ENCODE data around the gene RAD21L1.

Gene RAD21L1

DNA sequence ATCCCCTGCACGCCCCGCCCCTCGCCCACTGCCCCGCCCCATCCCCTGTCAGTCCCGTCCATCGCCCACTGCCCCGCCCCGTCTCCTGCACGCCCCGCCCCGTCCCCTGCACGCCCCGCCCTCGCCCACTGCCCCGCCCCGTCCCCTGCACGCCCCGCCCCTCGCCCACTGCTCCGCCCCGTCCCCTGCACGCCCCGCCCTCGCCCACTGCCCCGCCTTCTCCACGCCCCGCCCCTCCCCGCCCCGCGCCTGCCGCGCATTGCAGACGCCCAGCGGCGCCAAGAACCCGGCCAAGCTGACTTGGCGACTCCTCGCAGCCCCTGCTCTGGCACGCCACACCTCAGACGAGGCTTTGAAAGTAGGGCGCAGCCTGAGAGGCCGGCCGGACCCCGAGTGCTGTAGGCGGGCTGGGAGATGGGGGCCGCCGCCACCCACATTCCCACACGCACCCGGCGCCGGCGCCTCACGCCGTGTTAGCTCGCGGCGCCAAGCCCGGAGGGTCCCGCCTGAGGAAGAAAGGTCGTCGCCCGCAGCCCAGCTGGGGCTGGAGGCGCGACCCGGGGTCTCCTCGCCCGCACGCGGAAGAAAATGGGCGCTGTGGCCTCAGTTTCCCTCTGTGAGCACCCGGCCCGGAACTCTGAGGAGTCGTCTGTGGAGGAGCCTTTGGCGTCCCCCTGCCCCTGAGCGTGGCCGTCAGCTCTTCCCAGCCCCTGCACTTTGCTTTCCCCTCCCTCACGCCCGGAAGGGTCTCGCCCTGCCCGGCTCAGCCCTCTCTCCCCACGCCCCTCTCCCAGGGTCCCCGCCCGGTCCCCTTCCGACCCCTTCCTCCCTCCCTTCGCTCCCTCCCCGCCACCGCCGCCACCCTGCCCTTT lies at the start of gene RAD21L1:
TSS of gene RAD21L1 (plus strand) at position 262 of the 872 bp plus-strand sequence. CDS start 2,410 bp downstream, outside the sequence.
- Histone ChIP-seq H3K27ac (no peak within 1 kb of the TSS), H3K9ac (peak within 1 kb of the TSS; percentile 71), H3K36me3 (no peaks in the 10 kb centered on the region), H3K4me3 (peak within 1 kb of the TSS; percentile 77), H3K4me1 (peaks cover 10% of the 10 kb centered on the region), H3K27me3 (peaks cover 20% of the 10 kb centered on the region), H3K9me3 (no peaks in the 10 kb centered on the region), H4K20me1 (no peaks in the 10 kb centered on the region), H3K4me2 (peak within 1 kb of the TSS; percentile 100)
- no peak for TF ChIP-seq Cebpa-rat (IDR thresholded peaks at IDR 0.05)

DNA sequence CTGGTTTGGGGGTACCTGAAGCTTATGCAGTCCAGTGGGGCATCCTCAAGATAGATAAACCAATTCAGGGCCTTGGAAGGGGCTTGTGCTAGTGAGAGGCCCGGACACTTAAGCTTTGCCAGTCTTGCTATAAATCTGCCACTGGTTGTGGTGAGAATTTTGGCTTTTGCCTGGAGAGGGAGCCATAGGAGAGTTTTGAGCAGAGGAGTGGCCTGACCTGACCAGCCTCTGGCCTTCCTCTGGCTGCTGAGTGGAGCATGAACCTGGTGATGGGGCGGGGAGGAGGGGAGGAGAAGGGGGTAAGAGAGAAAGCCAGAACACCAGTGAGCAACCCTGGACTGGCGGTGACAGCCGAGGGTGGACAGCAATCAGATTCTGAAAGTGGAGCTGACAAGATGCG lies 48.2 kb upstream of the RAD21L1 start:
- H3K27ac ChIP-seq, result no peak overlapping the region
- no peaks in the 10 kb centered on the region for H3K9me3 ChIP-seq
- H3K4me2 ChIP-seq, result no peak overlapping the region
- no peak overlapping the region for H3K9ac ChIP-seq
- 0 out of 2 replicates have a peak, but pooled peaks cover under 1% of the 10 kb centered on the region for H3K27me3 ChIP-seq
- H3K4me1 ChIP-seq, result no peaks in the 10 kb centered on the region
- no peak for TF ChIP-seq Cebpa-rat (IDR thresholded peaks at IDR 0.05)
- H3K36me3 ChIP-seq, result peaks cover 37% of the 10 kb centered on the region
- peaks cover 24% of the 10 kb centered on the region for H4K20me1 ChIP-seq
- no peak overlapping the region for H3K4me3 ChIP-seq

DNA sequence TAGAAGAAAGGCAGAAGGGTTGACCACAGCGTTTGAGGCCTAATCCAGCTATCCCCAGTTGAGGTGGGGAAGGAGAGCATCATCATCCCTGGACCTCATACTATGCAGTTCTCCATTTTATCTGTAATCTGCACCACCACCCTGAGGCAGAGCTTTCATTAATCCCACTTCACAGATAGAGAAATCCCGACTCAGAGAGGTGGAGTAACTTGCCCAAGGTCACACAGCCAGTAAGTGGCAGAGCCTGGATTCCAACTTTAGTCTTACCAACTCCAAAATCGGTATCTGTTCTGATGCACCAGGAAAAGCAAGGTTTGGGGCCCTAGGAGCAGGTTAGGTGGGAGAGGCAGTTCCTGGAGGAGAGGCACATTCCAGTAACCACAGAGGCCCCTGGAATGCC lies 47.7 kb upstream of the RAD21L1 start:
- H3K27me3 ChIP-seq, result peaks cover 5% of the 10 kb centered on the region
- TF ChIP-seq Cebpa-rat (IDR thresholded peaks at IDR 0.05), result no peak
- H3K36me3 ChIP-seq, result peaks cover 33% of the 10 kb centered on the region; the same call in 1 of the 2 replicates
- peaks cover 20% of the 10 kb centered on the region; the same call in 1 of the 2 replicates for H4K20me1 ChIP-seq
- H3K4me2 ChIP-seq, result no peak overlapping the region
- H3K27ac ChIP-seq, result no peak overlapping the region
- no peaks in the 10 kb centered on the region for H3K4me1 ChIP-seq
- H3K4me3 ChIP-seq, result no peak overlapping the region
- no peaks in the 10 kb centered on the region for H3K9me3 ChIP-seq
- no peak overlapping the region for H3K9ac ChIP-seq

DNA sequence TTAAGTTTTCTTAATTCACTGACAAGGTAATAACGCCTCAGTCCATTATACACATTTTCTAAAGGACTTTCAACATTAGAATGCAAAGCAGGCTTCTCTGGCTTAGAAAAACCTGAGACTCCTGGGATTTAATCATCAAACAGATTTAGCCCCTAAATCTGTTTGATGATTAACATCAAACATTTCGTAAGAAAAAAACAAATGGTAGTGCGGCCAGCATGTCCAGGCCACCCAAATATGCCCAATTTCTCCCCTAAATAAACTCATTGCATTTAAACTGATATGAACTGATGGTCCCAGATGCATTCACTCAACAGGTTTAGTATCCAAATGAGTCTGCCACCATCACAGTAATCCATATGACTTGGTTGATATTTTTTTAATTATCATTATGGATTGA lies 47.2 kb upstream of the RAD21L1 start:
- Histone ChIP-seq H3K27me3 (peaks cover 10% of the 10 kb centered on the region), H3K4me1 (no peaks in the 10 kb centered on the region), H3K27ac (no peak overlapping the region), H3K9me3 (no peaks in the 10 kb centered on the region), H3K4me3 (no peak overlapping the region), H3K36me3 (peaks cover 28% of the 10 kb centered on the region; the same call in 1 of the 2 replicates), H4K20me1 (peaks cover 17% of the 10 kb centered on the region; the same call in 1 of the 2 replicates), H3K9ac (no peak overlapping the region), H3K4me2 (no peak overlapping the region)
- TF ChIP-seq Cebpa-rat (IDR thresholded peaks at IDR 0.05), result no peak

DNA sequence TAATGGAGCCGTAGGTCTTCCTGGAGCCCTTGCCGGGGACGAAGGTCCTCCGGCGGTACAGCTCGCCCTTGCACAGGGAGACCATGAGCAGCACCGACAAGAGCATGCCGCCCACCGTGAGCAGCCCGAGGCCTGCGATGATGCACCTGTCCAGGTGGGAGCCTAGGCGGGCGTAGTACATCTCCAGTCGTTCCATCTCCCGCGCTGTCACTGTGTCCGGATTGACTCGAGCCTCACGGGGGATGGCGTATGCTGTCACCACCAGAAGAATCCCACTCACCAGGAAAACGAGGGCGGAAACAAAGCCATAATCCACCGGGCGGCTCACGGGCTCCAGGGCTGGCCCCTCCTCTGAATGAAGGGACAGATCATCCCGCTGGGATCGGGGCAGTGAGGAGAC lies 44.9 kb upstream of the RAD21L1 start:
- H3K27me3 ChIP-seq, result peaks cover 32% of the 10 kb centered on the region
- H4K20me1 ChIP-seq, result peaks cover 24% of the 10 kb centered on the region; the same call in 1 of the 2 replicates
- no peak overlapping the region for H3K4me3 ChIP-seq
- H3K27ac ChIP-seq, result no peak overlapping the region
- peaks cover 8% of the 10 kb centered on the region; the same call in 1 of the 2 replicates for H3K36me3 ChIP-seq
- no peak for TF ChIP-seq Cebpa-rat (IDR thresholded peaks at IDR 0.05)
- H3K4me2 ChIP-seq, result no peak overlapping the region
- no peaks in the 10 kb centered on the region for H3K4me1 ChIP-seq
- H3K9ac ChIP-seq, result no peak overlapping the region
- no peaks in the 10 kb centered on the region for H3K9me3 ChIP-seq

DNA sequence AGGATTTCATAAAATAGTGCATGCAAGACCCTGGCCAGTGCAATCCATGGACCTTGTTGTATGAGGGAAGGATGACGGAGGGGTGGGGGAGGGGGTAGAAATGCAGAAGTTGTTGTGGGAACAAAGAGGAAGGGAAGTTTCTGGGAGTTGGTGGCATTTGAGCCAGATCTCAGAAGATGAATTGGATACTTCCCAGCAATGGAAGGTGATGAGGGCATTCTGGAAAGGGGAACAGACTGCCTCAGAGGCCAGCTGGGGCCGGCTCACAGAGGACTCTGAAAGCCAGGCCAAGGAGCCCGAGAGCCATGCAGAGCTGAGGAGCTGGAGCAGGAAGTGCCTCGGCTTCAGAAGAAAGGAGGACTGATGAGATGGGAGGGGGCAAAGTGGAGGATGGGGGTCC lies 43.7 kb upstream of the RAD21L1 start:
- H3K4me1 ChIP-seq, result no peaks in the 10 kb centered on the region
- H3K4me2 ChIP-seq, result no peak overlapping the region
- H3K27me3 ChIP-seq, result peaks cover 41% of the 10 kb centered on the region
- H3K36me3 ChIP-seq, result no peaks in the 10 kb centered on the region; the same call in 1 of the 2 replicates
- H3K27ac ChIP-seq, result no peak overlapping the region
- H3K9ac ChIP-seq, result no peak overlapping the region
- no peaks in the 10 kb centered on the region for H3K9me3 ChIP-seq
- no peak overlapping the region for H3K4me3 ChIP-seq
- no peak for TF ChIP-seq Cebpa-rat (IDR thresholded peaks at IDR 0.05)
- peaks cover 24% of the 10 kb centered on the region; the same call in 1 of the 2 replicates for H4K20me1 ChIP-seq

DNA sequence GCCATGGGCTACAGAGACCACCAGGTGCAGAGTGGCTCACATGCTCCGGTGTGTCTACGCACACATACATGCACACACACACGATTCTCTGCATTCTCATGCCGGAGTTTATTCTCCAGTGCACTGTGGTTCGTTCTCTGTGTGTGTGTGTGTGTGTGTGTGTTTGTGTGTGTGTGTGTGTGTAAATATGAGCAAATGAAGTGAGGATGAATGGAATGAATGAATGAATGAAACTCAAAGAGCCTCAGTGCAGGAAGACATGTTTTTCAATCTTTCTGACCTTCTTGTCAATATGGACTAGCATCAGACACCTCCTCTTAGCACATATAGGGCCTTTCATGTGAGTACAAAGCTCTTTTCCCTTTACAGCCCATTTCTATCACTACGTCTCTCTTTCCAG lies 42.7 kb upstream of the RAD21L1 start:
- Histone ChIP-seq H3K27ac (no peak overlapping the region), H3K36me3 (no peaks in the 10 kb centered on the region; the same call in 1 of the 2 replicates), H3K4me2 (no peak overlapping the region), H4K20me1 (peaks cover 24% of the 10 kb centered on the region; the same call in 1 of the 2 replicates), H3K9me3 (no peaks in the 10 kb centered on the region), H3K4me1 (no peaks in the 10 kb centered on the region), H3K9ac (no peak overlapping the region), H3K27me3 (peaks cover 41% of the 10 kb centered on the region), H3K4me3 (no peak overlapping the region)
- no peak for TF ChIP-seq Cebpa-rat (IDR thresholded peaks at IDR 0.05)

DNA sequence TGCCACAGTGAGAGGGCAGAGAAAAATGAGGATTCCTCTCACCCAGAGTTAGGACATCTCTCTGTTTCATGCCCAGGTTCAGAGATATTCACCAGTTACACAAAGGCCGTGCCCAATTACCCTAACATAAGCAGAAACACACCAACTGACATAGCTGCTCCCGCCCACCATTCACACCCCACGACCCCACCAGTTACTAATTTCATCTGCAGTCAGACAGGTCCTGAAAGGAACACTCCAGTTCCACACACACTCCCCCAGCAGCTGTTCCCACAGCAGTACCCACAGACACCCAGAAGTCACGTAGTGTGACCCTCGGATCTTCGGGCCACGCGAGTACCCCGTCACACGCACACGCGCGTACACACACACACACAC lies 41.6 kb upstream of the RAD21L1 start:
- Histone ChIP-seq H3K27ac (no peak overlapping the region), H3K9me3 (no peaks in the 10 kb centered on the region), H3K27me3 (peaks cover 41% of the 10 kb centered on the region), H3K36me3 (no peaks in the 10 kb centered on the region; the same call in 1 of the 2 replicates), H3K4me1 (no peaks in the 10 kb centered on the region), H3K9ac (no peak overlapping the region), H4K20me1 (peaks cover 24% of the 10 kb centered on the region; the same call in 1 of the 2 replicates), H3K4me2 (no peak overlapping the region), H3K4me3 (no peak overlapping the region)
- no peak for TF ChIP-seq Cebpa-rat (IDR thresholded peaks at IDR 0.05)

DNA sequence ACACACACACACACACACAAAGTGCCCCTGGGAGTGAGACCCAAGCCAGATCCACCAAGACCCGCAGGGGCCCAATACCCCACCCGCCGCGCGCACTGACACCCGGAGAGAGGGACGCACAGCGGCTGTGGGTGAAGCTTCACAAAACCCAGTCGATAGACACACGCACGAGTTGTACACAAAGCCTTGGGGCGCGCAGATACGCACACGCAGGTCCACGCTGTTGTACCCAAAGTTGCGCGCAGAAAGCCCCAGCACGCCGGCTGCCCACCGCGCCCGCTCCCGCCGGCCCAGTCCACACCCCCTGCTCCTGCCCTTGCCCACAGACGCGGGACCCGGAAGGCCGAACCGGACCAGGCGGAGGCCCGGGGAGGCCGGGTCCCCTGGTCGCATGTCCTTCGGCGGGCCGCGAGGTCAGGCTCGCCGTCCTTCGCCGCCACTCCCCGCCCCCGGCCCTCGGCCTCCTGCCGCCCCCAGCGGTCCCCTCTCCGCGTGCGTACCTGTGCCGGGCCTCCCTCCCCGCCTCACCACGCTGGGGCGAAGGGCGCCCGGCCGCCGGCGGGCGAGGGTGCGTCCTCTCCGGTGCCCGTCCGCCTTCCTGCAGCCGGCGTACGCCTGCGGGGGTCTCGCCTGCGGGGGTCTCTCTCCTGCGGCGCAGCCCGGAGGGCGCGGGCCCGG lies 41.1 kb upstream of the RAD21L1 start, which contains the start of gene TMEM74B:
TSS of gene TMEM74B (minus strand) at position 344 of the 678 bp plus-strand sequence. CDS start 1,180 bp downstream, outside the sequence.
- H3K36me3 ChIP-seq, result no peaks in the 10 kb centered on the region; the same call in 1 of the 2 replicates
- TF ChIP-seq Cebpa-rat (IDR thresholded peaks at IDR 0.05), result no peak
- H3K9me3 ChIP-seq, result no peaks in the 10 kb centered on the region
- no peak within 1 kb of the TSS for H3K27ac ChIP-seq
- H3K9ac ChIP-seq, result no peak within 1 kb of the TSS
- H4K20me1 ChIP-seq, result peaks cover 24% of the 10 kb centered on the region; the same call in 1 of the 2 replicates
- peak within 1 kb of the TSS; percentile 63 for H3K4me2 ChIP-seq
- no peaks in the 10 kb centered on the region for H3K4me1 ChIP-seq
- peak within 1 kb of the TSS; percentile 58 for H3K4me3 ChIP-seq
- H3K27me3 ChIP-seq, result peaks cover 41% of the 10 kb centered on the region

Measured in BLaER1 (cell line).